Upper lobe of left lung (tissue), 6 donors: ENCODE results near the gene MYO19. TPM values are rescaled to one million over a fixed set of nuclear protein-coding genes. Genes with fewer than 3 reads are reported as not detected.

Source experiments
- ATAC-seq, 2 donors: fragments of 200-7000 bp; cut with Tn5 transposase; one replicate each; pipeline ENCODE4 v1.9.1; 2022; ENCODE audit warnings: mild to moderate bottlenecking in 2 of 2, moderate library complexity in 2 of 2; ENCODE audit not compliant: low FRiP score in 2 of 2
- DNase-seq, 2 donors: peaks; one replicate each; pipeline ENCODE4 v3.0.0-alpha.2; 2019 to 2020
- H3K27ac ChIP-seq, 4 donors: fragments of 200-600 bp; sonication (generic); one replicate each; pipeline ENCODE4 v1.5.1; 2016 to 2019
- H3K27me3 ChIP-seq, 4 donors: fragments of 200-600 bp; sonication (generic); one replicate each; pipeline ENCODE4 v1.5.1; 2017 to 2019
- H3K36me3 ChIP-seq, 4 donors: fragments of 200-600 bp; sonication (generic); one replicate each; pipeline ENCODE4 v1.5.1; 2016 to 2019
- H3K4me1 ChIP-seq, 4 donors: fragments of 200-600 bp; sonication (generic); one replicate each; pipeline ENCODE4 v1.5.1; 2018 to 2019
- H3K4me3 ChIP-seq, 4 donors: fragments of 200-600 bp; sonication (generic); one replicate each; pipeline ENCODE4 v1.5.1; 2017 to 2019; ENCODE audit warnings: mild to moderate bottlenecking in 2 of 4, moderate library complexity in 1 of 4
- H3K9me3 ChIP-seq, 4 donors: fragments of 200-600 bp; sonication (generic); one replicate each; pipeline ENCODE4 v1.5.1; 2018 to 2019
- CTCF ChIP-seq, 6 experiments: fragments of 450-650 bp in 4 of 6; fragments of 200-600 bp in 2 of 6; sonication (generic) in 2 of 6; IDR thresholded peaks; one replicate each; pipeline ENCODE4 v1.5.1; 2016 to 2019; ENCODE audit warnings: antibody characterized with exemption in 6 of 6
- EP300 ChIP-seq, 4 donors: sonication (generic); formaldehyde crosslinking; IDR thresholded peaks; one replicate each; pipeline ENCODE4 v1.5.1; 2017; ENCODE audit warnings: antibody characterized with exemption in 4 of 4, control low read depth in 2 of 4
- POLR2A ChIP-seq, 4 donors: fragments of 450-650 bp; IDR thresholded peaks; one replicate each; pipeline ENCODE4 v1.5.1; 2016 to 2017; ENCODE audit warnings: antibody characterized with exemption in 4 of 4, mild to moderate bottlenecking in 2 of 4
- POLR2AphosphoS5 ChIP-seq, 2 donors: sonication (generic); formaldehyde crosslinking; IDR thresholded peaks; one replicate each; pipeline ENCODE4 v1.5.1; 2017; ENCODE audit warnings: antibody characterized with exemption in 2 of 2
- WGBS, 2 donors: methylation state at CpG; one replicate each; pipeline ENCODE4 v1.1.5; 2017 to 2018; 5-methylcytosine and 5-hydroxymethylcytosine counted together
- total RNA-seq, 6 donors: library from RNA; depleted of rRNA in 4 of 6; stranded (reverse); fragments of >200 nt in 4 of 6; gene quantifications; one replicate each; pipeline versions ENCODE4 v1.1.0 to v1.2.1, GENCODE V29; 2016 to 2021
- donor health status: DM: no; HTN: no; CAD: no; lungs with moderate emphysema.
- donor health status: DM: no; HTN: yes; CAD: no; lungs with severe emphysema.

The MYO19 gene
- total RNA-seq, 6 donors from 2014 or later, result 34.8 to 167 (median 49.4) TPM

- WGBS, 2 donors, result 94 to 99% methylated on average over 9 to 11 of the region's 11 CpGs
- ATAC-seq (no peak), DNase-seq (no peak)
- Histone ChIP-seq H3K4me1 (no peaks in the 10 kb centered on the region), H3K36me3 (peaks cover 0 to 73% (median 43%) of the 10 kb centered on the region in 4 donors), H3K4me3 (no peak overlapping the region), H3K27me3 (no peaks in the 10 kb centered on the region), H3K27ac (no peak overlapping the region), H3K9me3 (no peaks in the 10 kb centered on the region)
- no peak for TF ChIP-seq POLR2AphosphoS5 (IDR thresholded peaks at IDR 0.05)
- no peak for TF ChIP-seq EP300 (IDR thresholded peaks at IDR 0.05)
- TF ChIP-seq POLR2A (IDR thresholded peaks at IDR 0.05), result no peak
- no peak for TF ChIP-seq CTCF (IDR thresholded peaks at IDR 0.05)
These were observed 27.8 kb downstream of the MYO19 start for GRCh38 chr17:36506831-36507230.

GRCh38 chr17:36506249-36506826 lies 28.3 kb downstream of the MYO19 start:
- no peak for TF ChIP-seq EP300 (IDR thresholded peaks at IDR 0.05)
- no peak for TF ChIP-seq CTCF (IDR thresholded peaks at IDR 0.05)
- TF ChIP-seq POLR2A (IDR thresholded peaks at IDR 0.05), result no peak
- TF ChIP-seq POLR2AphosphoS5 (IDR thresholded peaks at IDR 0.05), result no peak
- Histone ChIP-seq H3K27ac (no peak overlapping the region), H3K4me1 (no peaks in the 10 kb centered on the region), H3K36me3 (peaks cover 0 to 71% (median 44%) of the 10 kb centered on the region in 4 donors), H3K4me3 (no peak overlapping the region), H3K27me3 (no peaks in the 10 kb centered on the region), H3K9me3 (no peaks in the 10 kb centered on the region)
- DNase-seq, result no peak
- whole genome bisulfite sequencing, 2 donors, result 73 to 81% methylated on average over 4 to 6 of the region's 6 CpGs
- ATAC-seq, result no peak

GRCh38 chr17:36505171-36505570 lies 29.5 kb downstream of the MYO19 start:
- ATAC-seq (no peak), DNase-seq (no peak)
- TF ChIP-seq POLR2AphosphoS5 (IDR thresholded peaks at IDR 0.05) (no peak), POLR2A (IDR thresholded peaks at IDR 0.05) (no peak), CTCF (IDR thresholded peaks at IDR 0.05) (no peak), EP300 (IDR thresholded peaks at IDR 0.05) (no peak)
- Histone ChIP-seq H3K4me3 (no peak overlapping the region), H3K4me1 (no peaks in the 10 kb centered on the region), H3K27me3 (no peaks in the 10 kb centered on the region), H3K36me3 (peaks cover 0 to 68% (median 44%) of the 10 kb centered on the region in 4 donors), H3K27ac (no peak overlapping the region), H3K9me3 (no peaks in the 10 kb centered on the region)
- 92 to 94% methylated on average over 2 to 8 of the region's 8 CpGs for WGBS, 2 donors

- no peak for TF ChIP-seq POLR2A (IDR thresholded peaks at IDR 0.05)
- no peak for TF ChIP-seq CTCF (IDR thresholded peaks at IDR 0.05)
- no peak for TF ChIP-seq EP300 (IDR thresholded peaks at IDR 0.05)
- TF ChIP-seq POLR2AphosphoS5 (IDR thresholded peaks at IDR 0.05), result no peak
- no peaks in the 10 kb centered on the region for H3K9me3 ChIP-seq
- no peaks in the 10 kb centered on the region for H3K27me3 ChIP-seq
- H3K4me1 ChIP-seq, result no peaks in the 10 kb centered on the region
- DNase-seq (no peak), ATAC-seq (no peak)
- H3K36me3 ChIP-seq, result peaks cover 0 to 62% (median 42%) of the 10 kb centered on the region in 4 donors
- H3K4me3 ChIP-seq, result no peak overlapping the region
- no peak overlapping the region for H3K27ac ChIP-seq
- 92 to 95% methylated on average over 2 to 5 of the region's 5 CpGs for WGBS, 2 donors
These were observed 30.5 kb downstream of the MYO19 start for GRCh38 chr17:36504156-36504545.
